GM12878 (cell line): ENCODE results near the gene ODC1. TPM values are rescaled to one million over a fixed set of nuclear protein-coding genes. Genes with fewer than 3 reads are reported as not detected.

Source experiments
- ASH2L ChIP-seq: fragments of 300-600, 200-600 bp; sonication (generic); IDR thresholded peaks from 2 replicates; pipeline ENCODE4 v1.6.1; 2017; ENCODE audit warnings: low read depth, mild to moderate bottlenecking, borderline replicate concordance
- BHLHE40 ChIP-seq, 2 experiments: fragments of 450-650 bp in 1 of 2; IDR thresholded peaks; 2 replicates each; pipeline ENCODE4 v1.6.1; 2011 to 2017; ENCODE audit warnings: low read depth in 2 of 2, borderline replicate concordance in 1 of 2, improper control_type of control experiment in 1 of 2, low read length in 1 of 2, mild to moderate bottlenecking in 1 of 2
- BMI1 ChIP-seq: fragments of 450-650 bp; IDR thresholded peaks from 2 replicates; pipeline ENCODE4 v1.6.1; 2016; ENCODE audit warnings: mild to moderate bottlenecking, moderate library complexity, borderline replicate concordance
- EP300 ChIP-seq, 2 experiments: fragments of 150-350 bp in 1 of 2; IDR thresholded peaks; 2 replicates each; pipeline ENCODE4 v1.6.1; 2011 to 2012; ENCODE audit warnings: low read depth in 2 of 2, low read length in 2 of 2, borderline replicate concordance in 1 of 2, improper control_type of control experiment in 1 of 2, inconsistent platforms in 1 of 2; ENCODE audit not compliant: control insufficient read depth in 1 of 2
- MTA2 ChIP-seq: fragments of 450-650 bp; IDR thresholded peaks from 2 replicates; pipeline ENCODE4 v1.6.1; 2016; ENCODE audit warnings: low read depth, mild to moderate bottlenecking, moderate library complexity
- NFYB ChIP-seq: IDR thresholded peaks from 2 replicates; pipeline ENCODE4 v1.6.1; 2011; ENCODE audit warnings: low read depth, mild to moderate bottlenecking, low read length, improper control_type of control experiment, moderate library complexity; ENCODE audit not compliant: insufficient read depth
- NR2C1 ChIP-seq: fragments of 450-650 bp; IDR thresholded peaks from 2 replicates; pipeline ENCODE4 v1.6.1; 2017; ENCODE audit warnings: antibody characterized with exemption, mild to moderate bottlenecking, moderate library complexity
- NR2F1 ChIP-seq: fragments of 450-650 bp; conservative IDR thresholded peaks from 2 replicates; pipeline ENCODE4 v1.6.1; 2017; ENCODE audit warnings: mild to moderate bottlenecking
- RAD21 ChIP-seq: IDR thresholded peaks from 2 replicates; pipeline ENCODE4 v1.6.1; 2011; ENCODE audit warnings: mild to moderate bottlenecking, low read depth, low read length, moderate library complexity; ENCODE audit not compliant: insufficient read depth
- SMAD1 ChIP-seq: fragments of 450-650 bp; IDR thresholded peaks from 2 replicates; pipeline ENCODE4 v1.6.1; 2018; ENCODE audit warnings: mild to moderate bottlenecking, low read depth; ENCODE audit not compliant: partially characterized antibody
- TCF3 ChIP-seq: IDR thresholded peaks from 2 replicates; pipeline ENCODE4 v1.6.1; 2012; ENCODE audit warnings: low read depth, mild to moderate bottlenecking, low read length, borderline replicate concordance; ENCODE audit not compliant: insufficient read depth
- WRNIP1 ChIP-seq: IDR thresholded peaks from 2 replicates; pipeline ENCODE4 v1.6.1; 2011; ENCODE audit warnings: low read depth, low read length, improper control_type of control experiment, borderline replicate concordance
- ZNF622 ChIP-seq: fragments of 450-650 bp; IDR thresholded peaks from 2 replicates; pipeline ENCODE4 v1.6.1; 2017; ENCODE audit warnings: mild to moderate bottlenecking, inconsistent platforms
- ZSCAN29 ChIP-seq: fragments of 450-650 bp; IDR thresholded peaks from 2 replicates; pipeline ENCODE4 v1.6.1; 2017; ENCODE audit warnings: mild to moderate bottlenecking, moderate library complexity
- polyA plus RNA-seq, 11 experiments: library from polyadenylated mRNA; depleted of rRNA in 4 of 11; unstranded in 6 of 11; stranded (reverse) in 5 of 11; fragments of >200 nt; fragmentation: Nextera tagmentation in 4 of 11; fragmentation: Illumina TruSeq in 1 of 11; extraction: Ambion mirVana in 4 of 11; extraction: Trizol in 1 of 11; gene quantifications; 1 replicate in 1 of 11; 2 replicates in 10 of 11; pipeline versions ENCODE4 v1.2.1 to v1.2.3, GENCODE V29; 2011 to 2016; ENCODE audit warnings: inconsistent platforms in 2 of 11, missing spikeins in 2 of 11, low read depth in 1 of 11
- total RNA-seq, 4 experiments: library from RNA; depleted of rRNA in 3 of 4; stranded (reverse); fragments of >200 nt in 3 of 4; fragmentation: Illumina TruSeq in 1 of 4; extraction: Trizol in 1 of 4; gene quantifications; 2 replicates each; pipeline versions ENCODE4 v1.2.1 to v1.2.3, GENCODE V29; 2013 to 2021
- TF ChIP-seq, protein P1 (sequence below): fragments of 450-650 bp; IDR thresholded peaks from 2 replicates; pipeline ENCODE4 v1.6.1; 2017; ENCODE audit warnings: mild to moderate bottlenecking, moderate library complexity
- TF ChIP-seq, protein P2 (sequence below): fragments of 450-650 bp; IDR thresholded peaks from 2 replicates; pipeline ENCODE4 v1.6.1; 2016; ENCODE audit warnings: mild to moderate bottlenecking, moderate library complexity, borderline replicate concordance
- TF ChIP-seq, protein P3 (sequence below): fragments of 450-650 bp; IDR thresholded peaks from 2 replicates; pipeline ENCODE4 v1.6.1; 2017; ENCODE audit warnings: mild to moderate bottlenecking
- TF ChIP-seq, protein P4 (sequence below): IDR thresholded peaks from 2 replicates; pipeline ENCODE4 v1.6.1; 2012; ENCODE audit warnings: low read depth, low read length, improper control_type of control experiment

Gene ODC1
- total and polyA plus RNA-seq, 10 of the 15 experiments (the other 5 are each of a cell fraction or from before 2014, with no cell fraction given) = 68.5 to 441 (median 340) TPM

- TF ChIP-seq, protein P1, sequence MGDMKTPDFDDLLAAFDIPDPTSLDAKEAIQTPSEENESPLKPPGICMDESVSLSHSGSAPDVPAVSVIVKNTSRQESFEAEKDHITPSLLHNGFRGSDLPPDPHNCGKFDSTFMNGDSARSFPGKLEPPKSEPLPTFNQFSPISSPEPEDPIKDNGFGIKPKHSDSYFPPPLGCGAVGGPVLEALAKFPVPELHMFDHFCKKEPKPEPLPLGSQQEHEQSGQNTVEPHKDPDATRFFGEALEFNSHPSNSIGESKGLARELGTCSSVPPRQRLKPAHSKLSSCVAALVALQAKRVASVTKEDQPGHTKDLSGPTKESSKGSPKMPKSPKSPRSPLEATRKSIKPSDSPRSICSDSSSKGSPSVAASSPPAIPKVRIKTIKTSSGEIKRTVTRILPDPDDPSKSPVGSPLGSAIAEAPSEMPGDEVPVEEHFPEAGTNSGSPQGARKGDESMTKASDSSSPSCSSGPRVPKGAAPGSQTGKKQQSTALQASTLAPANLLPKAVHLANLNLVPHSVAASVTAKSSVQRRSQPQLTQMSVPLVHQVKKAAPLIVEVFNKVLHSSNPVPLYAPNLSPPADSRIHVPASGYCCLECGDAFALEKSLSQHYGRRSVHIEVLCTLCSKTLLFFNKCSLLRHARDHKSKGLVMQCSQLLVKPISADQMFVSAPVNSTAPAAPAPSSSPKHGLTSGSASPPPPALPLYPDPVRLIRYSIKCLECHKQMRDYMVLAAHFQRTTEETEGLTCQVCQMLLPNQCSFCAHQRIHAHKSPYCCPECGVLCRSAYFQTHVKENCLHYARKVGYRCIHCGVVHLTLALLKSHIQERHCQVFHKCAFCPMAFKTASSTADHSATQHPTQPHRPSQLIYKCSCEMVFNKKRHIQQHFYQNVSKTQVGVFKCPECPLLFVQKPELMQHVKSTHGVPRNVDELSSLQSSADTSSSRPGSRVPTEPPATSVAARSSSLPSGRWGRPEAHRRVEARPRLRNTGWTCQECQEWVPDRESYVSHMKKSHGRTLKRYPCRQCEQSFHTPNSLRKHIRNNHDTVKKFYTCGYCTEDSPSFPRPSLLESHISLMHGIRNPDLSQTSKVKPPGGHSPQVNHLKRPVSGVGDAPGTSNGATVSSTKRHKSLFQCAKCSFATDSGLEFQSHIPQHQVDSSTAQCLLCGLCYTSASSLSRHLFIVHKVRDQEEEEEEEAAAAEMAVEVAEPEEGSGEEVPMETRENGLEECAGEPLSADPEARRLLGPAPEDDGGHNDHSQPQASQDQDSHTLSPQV = no peak
- TF ChIP-seq, protein P2, sequence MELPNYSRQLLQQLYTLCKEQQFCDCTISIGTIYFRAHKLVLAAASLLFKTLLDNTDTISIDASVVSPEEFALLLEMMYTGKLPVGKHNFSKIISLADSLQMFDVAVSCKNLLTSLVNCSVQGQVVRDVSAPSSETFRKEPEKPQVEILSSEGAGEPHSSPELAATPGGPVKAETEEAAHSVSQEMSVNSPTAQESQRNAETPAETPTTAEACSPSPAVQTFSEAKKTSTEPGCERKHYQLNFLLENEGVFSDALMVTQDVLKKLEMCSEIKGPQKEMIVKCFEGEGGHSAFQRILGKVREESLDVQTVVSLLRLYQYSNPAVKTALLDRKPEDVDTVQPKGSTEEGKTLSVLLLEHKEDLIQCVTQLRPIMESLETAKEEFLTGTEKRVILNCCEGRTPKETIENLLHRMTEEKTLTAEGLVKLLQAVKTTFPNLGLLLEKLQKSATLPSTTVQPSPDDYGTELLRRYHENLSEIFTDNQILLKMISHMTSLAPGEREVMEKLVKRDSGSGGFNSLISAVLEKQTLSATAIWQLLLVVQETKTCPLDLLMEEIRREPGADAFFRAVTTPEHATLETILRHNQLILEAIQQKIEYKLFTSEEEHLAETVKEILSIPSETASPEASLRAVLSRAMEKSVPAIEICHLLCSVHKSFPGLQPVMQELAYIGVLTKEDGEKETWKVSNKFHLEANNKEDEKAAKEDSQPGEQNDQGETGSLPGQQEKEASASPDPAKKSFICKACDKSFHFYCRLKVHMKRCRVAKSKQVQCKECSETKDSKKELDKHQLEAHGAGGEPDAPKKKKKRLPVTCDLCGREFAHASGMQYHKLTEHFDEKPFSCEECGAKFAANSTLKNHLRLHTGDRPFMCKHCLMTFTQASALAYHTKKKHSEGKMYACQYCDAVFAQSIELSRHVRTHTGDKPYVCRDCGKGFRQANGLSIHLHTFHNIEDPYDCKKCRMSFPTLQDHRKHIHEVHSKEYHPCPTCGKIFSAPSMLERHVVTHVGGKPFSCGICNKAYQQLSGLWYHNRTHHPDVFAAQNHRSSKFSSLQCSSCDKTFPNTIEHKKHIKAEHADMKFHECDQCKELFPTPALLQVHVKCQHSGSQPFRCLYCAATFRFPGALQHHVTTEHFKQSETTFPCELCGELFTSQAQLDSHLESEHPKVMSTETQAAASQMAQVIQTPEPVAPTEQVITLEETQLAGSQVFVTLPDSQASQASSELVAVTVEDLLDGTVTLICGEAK = no peak
- TF ChIP-seq NR2F1 = 0 out of 2 replicates have a peak, but pooled peaks have one; percentile 24
- TF ChIP-seq ZNF622 = no peak
- TF ChIP-seq TCF3 = 0 out of 2 replicates have a peak, but pooled peaks have one; percentile 26
- TF ChIP-seq WRNIP1 = no peak
- TF ChIP-seq MTA2 = peak; percentile 14; the same call in 1 of the 2 replicates
- TF ChIP-seq, protein P3, sequence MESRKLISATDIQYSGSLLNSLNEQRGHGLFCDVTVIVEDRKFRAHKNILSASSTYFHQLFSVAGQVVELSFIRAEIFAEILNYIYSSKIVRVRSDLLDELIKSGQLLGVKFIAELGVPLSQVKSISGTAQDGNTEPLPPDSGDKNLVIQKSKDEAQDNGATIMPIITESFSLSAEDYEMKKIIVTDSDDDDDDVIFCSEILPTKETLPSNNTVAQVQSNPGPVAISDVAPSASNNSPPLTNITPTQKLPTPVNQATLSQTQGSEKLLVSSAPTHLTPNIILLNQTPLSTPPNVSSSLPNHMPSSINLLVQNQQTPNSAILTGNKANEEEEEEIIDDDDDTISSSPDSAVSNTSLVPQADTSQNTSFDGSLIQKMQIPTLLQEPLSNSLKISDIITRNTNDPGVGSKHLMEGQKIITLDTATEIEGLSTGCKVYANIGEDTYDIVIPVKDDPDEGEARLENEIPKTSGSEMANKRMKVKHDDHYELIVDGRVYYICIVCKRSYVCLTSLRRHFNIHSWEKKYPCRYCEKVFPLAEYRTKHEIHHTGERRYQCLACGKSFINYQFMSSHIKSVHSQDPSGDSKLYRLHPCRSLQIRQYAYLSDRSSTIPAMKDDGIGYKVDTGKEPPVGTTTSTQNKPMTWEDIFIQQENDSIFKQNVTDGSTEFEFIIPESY = no peak
- no peak for TF ChIP-seq NFYB
- no peak for TF ChIP-seq SMAD1
- TF ChIP-seq RAD21 = no peak
- TF ChIP-seq, protein P4, sequence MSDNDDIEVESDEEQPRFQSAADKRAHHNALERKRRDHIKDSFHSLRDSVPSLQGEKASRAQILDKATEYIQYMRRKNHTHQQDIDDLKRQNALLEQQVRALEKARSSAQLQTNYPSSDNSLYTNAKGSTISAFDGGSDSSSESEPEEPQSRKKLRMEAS = no peak
- TF ChIP-seq BMI1 = no peak
- no peak for TF ChIP-seq ZSCAN29
- no peak for TF ChIP-seq ASH2L
- TF ChIP-seq BHLHE40 (IDR thresholded peaks at IDR 0.05; ENCODE audit: borderline replicate concordance in 1 of 2, low read depth in 2 of 2, low read length in 1 of 2) = peak; percentile 69 to 84
- TF ChIP-seq EP300 (IDR thresholded peaks at IDR 0.05; ENCODE audit: borderline replicate concordance in 1 of 2, control insufficient read depth in 1 of 2, low read depth in 2 of 2, low read length in 2 of 2) = 0 out of 4 replicates have a peak, but pooled peaks of 1 of the 2 experiments have one; percentile 10
- TF ChIP-seq NR2C1 = no peak
Measured at GRCh38 chr2:10407841-10408648, 40.1 kb downstream of the ODC1 start (continued).
